K562 (cell line): ENCODE measurements around the gene SPEG. TPM values are rescaled to one million over a fixed set of nuclear protein-coding genes. Genes with fewer than 3 reads are reported as not detected.

Experiments
- ATAC-seq: fragments of 200-7000 bp; cut with Tn5 transposase; 3 replicates; pipeline ENCODE4 v1.9.1; 2020; ENCODE audit warnings: moderate library complexity
- BruUV-seq: library from RNA; stranded (reverse); fragments of 400-500 nt; replicated peaks from 2 replicates; lab custom pipeline; 2021; lab: Mats Ljungman, UMichigan
- CTCF ChIA-PET: fragments of 300-600 bp; formaldehyde crosslinking; extraction: SDS; loops from one replicate; lab custom pipeline; 2021; ENCODE audit warnings: low intra/inter-chr PET ratio; lab: Yijun Ruan, JAX
- POLR2A ChIA-PET: fragments of 300-600, 350-650 bp; sonication (Branson Sonifier 250); formaldehyde crosslinking; extraction: SDS; loops from one replicate; lab custom pipeline; 2021; ENCODE audit warnings: antibody characterized with exemption, inconsistent platforms; lab: Yijun Ruan, JAX
- DNase-seq, 4 experiments: peaks; one replicate each; pipeline versions ENCODE4 v3.0.0 to v3.0.0-alpha.2; 2011 to 2018; ENCODE audit warnings: low spot score in 3 of 4, mixed read lengths in 3 of 4; ENCODE audit errors: extremely low read depth in 1 of 4
- FAIRE-seq: peaks from 2 replicates; lab custom pipeline; 2011; peaks lifted over from hg19 to GRCh38; lab: Jason Lieb, UNC
- H2AFZ ChIP-seq: 2 replicates; pipeline ENCODE4 v1.6.0; 2011; ENCODE audit warnings: low read depth, low read length, control low read depth, inconsistent platforms
- H3K27ac ChIP-seq: fragments of 200-600 bp; 3 replicates; pipeline ENCODE4 v1.8.0; 2011; ENCODE audit warnings: low read depth, mild to moderate bottlenecking, control low read depth, inconsistent platforms, low read length, moderate library complexity, mixed read lengths; ENCODE audit errors: extremely low read depth
- H3K27me3 ChIP-seq, 2 experiments: fragments of 300-600 bp in 1 of 2; 2 replicates in 1 of 2; 3 replicates in 1 of 2; pipeline versions ENCODE4 v1.6.0 to v1.8.0; 2011; ENCODE audit warnings: inconsistent platforms in 2 of 2, low read length in 2 of 2, mild to moderate bottlenecking in 1 of 2, mixed read lengths in 1 of 2, moderate library complexity in 1 of 2; ENCODE audit not compliant: control insufficient read depth in 2 of 2, insufficient read depth in 2 of 2
- H3K36me3 ChIP-seq: fragments of 300-600 bp; 3 replicates; pipeline ENCODE4 v1.8.0; 2011; ENCODE audit warnings: mild to moderate bottlenecking, low read length, inconsistent platforms; ENCODE audit not compliant: control insufficient read depth, insufficient read depth
- H3K4me1 ChIP-seq, 2 experiments: fragments of 200-600 bp in 1 of 2; replicated peaks in 1 of 2; 2 replicates in 1 of 2; 3 replicates in 1 of 2; pipeline versions ENCODE4 v1.5.1 to v1.8.0; 2011; ENCODE audit warnings: inconsistent platforms in 2 of 2, low read length in 2 of 2, mild to moderate bottlenecking in 1 of 2, mixed read lengths in 1 of 2, moderate library complexity in 1 of 2; ENCODE audit not compliant: control insufficient read depth in 2 of 2, insufficient read depth in 2 of 2
- H3K4me2 ChIP-seq: 2 replicates; pipeline ENCODE4 v1.6.1; 2011; ENCODE audit warnings: low read length, control low read depth, inconsistent platforms, mixed read lengths; ENCODE audit not compliant: insufficient read depth
- H3K4me3 ChIP-seq: fragments of 200-600 bp; sonication (generic), shearing (Covaris generic); 2 replicates; pipeline ENCODE4 v1.5.1; 2016; ENCODE audit warnings: control low read depth, inconsistent platforms
- H3K79me2 ChIP-seq: fragments of 200-600 bp; 3 replicates; pipeline ENCODE4 v1.8.0; 2011; ENCODE audit warnings: low read length, inconsistent platforms; ENCODE audit not compliant: control insufficient read depth, insufficient read depth
- H3K9ac ChIP-seq, 2 experiments: 2 replicates each; pipeline versions ENCODE4 v1.6.0 to v1.6.1; 2011; ENCODE audit warnings: low read depth in 2 of 2, low read length in 2 of 2, control low read depth in 1 of 2, inconsistent platforms in 1 of 2, mild to moderate bottlenecking in 1 of 2, mixed read lengths in 1 of 2; ENCODE audit not compliant: insufficient read depth in 1 of 2
- H3K9me1 ChIP-seq: one replicate; pipeline ENCODE4 v1.6.0; 2011; ENCODE audit warnings: inconsistent platforms, mild to moderate bottlenecking, low read length, moderate library complexity; ENCODE audit not compliant: control insufficient read depth, insufficient read depth
- H3K9me3 ChIP-seq: replicated peaks from 2 replicates; pipeline ENCODE4 v1.5.1; 2011; ENCODE audit warnings: low read depth, low read length, inconsistent platforms; ENCODE audit not compliant: control insufficient read depth, insufficient read depth
- H4K20me1 ChIP-seq: replicated peaks from 2 replicates; pipeline ENCODE4 v1.6.1; 2011; ENCODE audit warnings: low read length, inconsistent platforms, mixed read lengths; ENCODE audit not compliant: control insufficient read depth, insufficient read depth
- BACH1 ChIP-seq: fragments of 200-800 bp; sonication (Bioruptor generic); IDR thresholded peaks from 2 replicates; pipeline ENCODE4 v1.6.1; 2016; ENCODE audit warnings: missing genetic modification characterization, missing compliant biosample characterization
- CSDE1 ChIP-seq, 2 experiments: fragments of 450-650 bp; IDR thresholded peaks; 2 replicates each; pipeline ENCODE4 v1.6.1; 2016; ENCODE audit warnings: mild to moderate bottlenecking in 1 of 2
- CTBP1 ChIP-seq: fragments of 450-650 bp; IDR thresholded peaks from 2 replicates; pipeline ENCODE4 v1.6.1; 2016; ENCODE audit warnings: borderline replicate concordance
- GTF2E2 ChIP-seq: fragments of 200-800 bp; sonication (Bioruptor generic); IDR thresholded peaks from 2 replicates; pipeline ENCODE4 v1.6.1; 2016; ENCODE audit warnings: missing genetic modification characterization, missing compliant biosample characterization
- IRF1 ChIP-seq: sonication (generic); formaldehyde crosslinking; IDR thresholded peaks from 2 replicates; pipeline ENCODE4 v1.8.0; 2022; ENCODE audit warnings: missing genetic modification reagents, mild to moderate bottlenecking, borderline replicate concordance
- L3MBTL2 ChIP-seq: fragments of 450-650 bp; IDR thresholded peaks from 2 replicates; pipeline ENCODE4 v1.6.1; 2016; ENCODE audit warnings: mild to moderate bottlenecking, moderate library complexity
- MCM2 ChIP-seq: fragments of 450-650 bp; IDR thresholded peaks from 2 replicates; pipeline ENCODE4 v1.6.1; 2017; ENCODE audit warnings: low read depth, mild to moderate bottlenecking
- NR1H2 ChIP-seq: sonication (generic); formaldehyde crosslinking; IDR thresholded peaks from 2 replicates; pipeline ENCODE4 v1.4.0; 2020; ENCODE audit warnings: mild to moderate bottlenecking, missing genetic modification reagents
- POLR2AphosphoS2 ChIP-seq: IDR thresholded peaks from 2 replicates; pipeline ENCODE4 v1.6.1; 2012; ENCODE audit warnings: low read length, improper control_type of control experiment
- POLR2H ChIP-seq: IDR thresholded peaks from 2 replicates; pipeline ENCODE4 v1.6.1; 2016; ENCODE audit warnings: missing genetic modification characterization, low read depth, mild to moderate bottlenecking, control low read depth, missing compliant biosample characterization, moderate library complexity
- XRCC4 ChIP-seq: IDR thresholded peaks from one replicate; pipeline ENCODE4 v1.6.1; 2011; ENCODE audit not compliant: insufficient read depth, insufficient read length; ENCODE audit errors: extremely low read depth
- ZNF282 ChIP-seq: sonication (generic); formaldehyde crosslinking; IDR thresholded peaks from 2 replicates; pipeline ENCODE4 v1.8.1; 2023; ENCODE audit warnings: missing genetic modification reagents
- ZNF407 ChIP-seq: fragments of 450-650 bp; IDR thresholded peaks from 2 replicates; pipeline ENCODE4 v1.6.1; 2016; ENCODE audit warnings: low read depth
- ZNF766 ChIP-seq: fragments of 200-800 bp; sonication (Bioruptor generic); conservative IDR thresholded peaks from 2 replicates; pipeline ENCODE4 v1.6.1; 2016; ENCODE audit warnings: missing genetic modification characterization, missing compliant biosample characterization
- WGBS: fragments of 100-300 bp; shearing (Covaris generic); methylation state at CpG from one replicate; pipeline ENCODE4 v1.1.6; 2016; ENCODE audit warnings: low coverage, mixed read lengths; ENCODE audit not compliant: insufficient coverage; ENCODE audit errors: missing lambda C conversion rate; 5-methylcytosine and 5-hydroxymethylcytosine counted together
- in situ Hi-C: fragments of 300-500 bp; cut with MboI; formaldehyde crosslinking; loops from 4 replicates; pipeline ENCODE4 v1.15.0; 2018; ENCODE audit warnings: inconsistent platforms, mixed read lengths
- intact Hi-C: fragments of 100-400 bp; cut with micrococcal nuclease; formaldehyde crosslinking; loops from 2 replicates; pipeline ENCODE4 v1.14.2; 2022
- polyA plus RNA-seq, 8 experiments: library from polyadenylated mRNA; depleted of rRNA in 4 of 8; stranded (reverse) in 5 of 8; unstranded in 3 of 8; fragments of >200 nt; fragmentation: Nextera tagmentation in 2 of 8; fragmentation: Illumina TruSeq in 1 of 8; extraction: Ambion mirVana in 2 of 8; extraction: Trizol in 1 of 8; gene quantifications; 2 replicates each; pipeline versions ENCODE4 v1.2.1 to v1.2.3, GENCODE V29; 2011 to 2014; ENCODE audit warnings: inconsistent platforms in 1 of 8, missing spikeins in 1 of 8
- total RNA-seq, 7 experiments: library from RNA; depleted of rRNA in 6 of 7; stranded (reverse); fragments of >200 nt in 6 of 7; fragmentation: Illumina TruSeq in 2 of 7; extraction: Trizol in 2 of 7; gene quantifications; 2 replicates each; pipeline versions ENCODE4 v1.2.1 to v1.2.3, GENCODE V29; 2011 to 2021; ENCODE audit warnings: low replicate concordance in 1 of 7

SPEG gene
- total and polyA plus RNA-seq, 9 of the 15 experiments (the other 6 are each of a cell fraction or from before 2014, with no cell fraction given): 0.49 to 8.7 (median 3.0) TPM

- ChIA-PET CTCF (no interaction called here), POLR2A (interaction anchor here (0.9 kb wide), 1 partner anchor 10 kb away, joined by 3 read pairs; no protein-coding TSS in a partner anchor)
- BruUV-seq: no TSS peak
- no peak for DNase-seq
- intact Hi-C loops: no loop called here
- H3K4me3 ChIP-seq: no peak overlapping the region
- peaks cover 16 to 41% of the 10 kb centered on the region in 2 experiments for H3K4me1 ChIP-seq
- ATAC-seq: no peak
- no peak for FAIRE-seq
- no peaks in the 10 kb centered on the region for H3K9me3 ChIP-seq
- H2AFZ ChIP-seq: no peak overlapping the region
- H3K9me1 ChIP-seq: no peaks in the 10 kb centered on the region
- H3K36me3 ChIP-seq: no peaks in the 10 kb centered on the region
- WGBS: 87% methylated on average over 8 of the region's 8 CpGs
- in situ Hi-C loops: no loop called here
- peak overlapping the region; percentile 72; the same call in 1 of the 2 replicates for H3K4me2 ChIP-seq
- H3K27me3 ChIP-seq: no peaks in the 10 kb centered on the region
- H4K20me1 ChIP-seq: no peaks in the 10 kb centered on the region
- no peaks in the 10 kb centered on the region for H3K79me2 ChIP-seq
- peak overlapping the region in 1 of 2 experiments; percentile 87; a peak in 1 of 4 replicates for H3K9ac ChIP-seq
- TF ChIP-seq XRCC4: no peak
- no peak for TF ChIP-seq CTBP1
- TF ChIP-seq POLR2AphosphoS2: no peak
- no peak for TF ChIP-seq NR1H2
- TF ChIP-seq BACH1: no peak
- TF ChIP-seq MCM2: no peak
- no peak for TF ChIP-seq POLR2H (tag)
- TF ChIP-seq GTF2E2 (tag): no peak
- no peak for TF ChIP-seq CSDE1 (IDR thresholded peaks at IDR 0.05)
- TF ChIP-seq ZNF766 (CRISPR knock-in tag): no peak
- no peak for TF ChIP-seq ZNF407
- TF ChIP-seq IRF1 (CRISPR knock-in tag): no peak
- TF ChIP-seq L3MBTL2: no peak
- no peak for TF ChIP-seq ZNF282
- H3K27ac ChIP-seq: no peak overlapping the region
These were observed 14.0 kb upstream of the SPEG start for GRCh38 chr2:219420687-219421086.
